Hepatic stellate cell (primary cell): ENCODE measurements around the gene ZNF521.

Source experiments
- DNase-seq: peaks from one replicate; pipeline ENCODE4 v3.0.0; 2011; ENCODE audit warnings: low spot score

The ZNF521 gene

GRCh38 chr18:25351777-25352628 is at the start of gene ZNF521:
ZNF521 (minus strand) TSS chr18:25352166; CDS start chr18:25350946, 1,220 bp downstream.
- peak; percentile 75 for DNase-seq

GRCh38 chr18:25399554-25399953 is 47.6 kb upstream of the ZNF521 start:
- no peak for DNase-seq

GRCh38 chr18:25392192-25392591 is 40.2 kb upstream of the ZNF521 start:
- DNase-seq: no peak

- DNase-seq: no peak
Measured at GRCh38 chr18:25373432-25374179, 21.6 kb upstream of the ZNF521 start.

- no peak for DNase-seq
Measured at GRCh38 chr18:25370391-25370790, 18.4 kb upstream of the ZNF521 start.

GRCh38 chr18:25365242-25365641 is 13.3 kb upstream of the ZNF521 start:
- DNase-seq: no peak

GRCh38 chr18:25364732-25365131 is 12.8 kb upstream of the ZNF521 start:
- no peak for DNase-seq

GRCh38 chr18:25360301-25360899 is 8.4 kb upstream of the ZNF521 start:
- DNase-seq: no peak

- no peak for DNase-seq
Measured at GRCh38 chr18:25353080-25353479, 1.1 kb upstream of the ZNF521 start.

GRCh38 chr18:25352629-25353005 is 651 bp upstream of the ZNF521 start:
- no peak for DNase-seq

DNA sequence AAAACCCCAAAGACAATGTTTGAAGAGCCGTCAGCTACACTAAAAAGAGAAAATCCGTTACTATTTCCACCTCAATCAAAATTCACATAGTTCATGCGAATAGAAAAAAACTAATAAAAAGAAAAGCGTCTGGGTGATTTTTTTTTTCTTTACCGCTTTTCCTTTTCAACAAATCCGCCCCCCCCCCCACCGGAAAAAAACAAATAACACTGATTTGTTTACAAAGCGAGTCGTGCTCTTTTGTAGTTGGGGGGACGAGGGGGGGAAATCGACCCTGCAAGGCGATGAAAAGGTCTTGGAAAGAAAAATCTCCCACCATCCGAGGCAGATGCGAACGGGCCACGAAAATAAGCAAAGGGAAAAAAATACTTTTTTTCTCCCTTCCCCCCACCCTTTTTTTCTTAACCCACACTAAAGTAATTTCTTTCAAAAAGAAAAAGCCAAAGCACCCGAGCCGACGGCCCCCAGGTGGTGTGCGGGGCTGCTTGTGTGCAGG is 638 bp downstream of the ZNF521 start:
- no peak for DNase-seq

DNA sequence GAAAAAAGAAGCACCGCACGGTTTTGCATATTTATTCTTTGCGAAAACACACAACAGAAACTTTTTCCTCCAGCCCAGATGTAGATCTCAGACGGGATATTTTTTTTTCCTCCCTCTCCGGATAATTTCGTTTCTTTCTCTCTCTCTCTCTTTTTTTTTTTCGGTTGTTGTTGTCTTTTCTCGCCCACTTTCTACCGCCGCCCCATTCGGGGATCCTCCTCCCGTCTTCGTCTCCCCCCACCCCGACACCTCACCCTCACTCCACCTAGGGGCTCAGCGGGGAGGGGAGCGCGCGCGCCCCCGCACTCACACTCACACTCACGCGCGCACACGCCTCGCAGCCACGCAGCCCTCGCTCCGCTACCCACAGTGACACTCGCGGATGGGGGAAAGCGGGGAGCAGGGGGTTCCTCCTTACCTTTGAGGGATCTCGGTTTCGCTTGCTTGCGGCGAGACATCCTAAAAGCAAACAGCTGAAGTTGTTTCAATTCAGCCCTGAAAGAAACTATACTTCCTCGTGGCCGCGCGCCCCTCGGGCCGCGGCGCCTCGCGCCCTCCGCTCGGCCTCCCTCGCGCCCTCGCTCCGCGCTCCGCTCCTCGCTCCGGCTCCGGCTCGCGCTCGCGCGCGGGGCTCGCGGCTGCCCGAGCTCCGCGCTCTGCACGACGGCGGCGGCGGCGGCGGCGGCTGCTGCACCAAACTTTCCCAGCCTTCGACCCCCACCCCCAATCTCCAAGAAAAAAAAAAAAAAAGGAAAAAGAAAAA is 1.3 kb downstream of the ZNF521 start:
- peak; percentile 54 for DNase-seq

- peak; percentile 22 for DNase-seq
Measured at GRCh38 chr18:25349926-25350487, 2.0 kb downstream of the ZNF521 start.

DNA sequence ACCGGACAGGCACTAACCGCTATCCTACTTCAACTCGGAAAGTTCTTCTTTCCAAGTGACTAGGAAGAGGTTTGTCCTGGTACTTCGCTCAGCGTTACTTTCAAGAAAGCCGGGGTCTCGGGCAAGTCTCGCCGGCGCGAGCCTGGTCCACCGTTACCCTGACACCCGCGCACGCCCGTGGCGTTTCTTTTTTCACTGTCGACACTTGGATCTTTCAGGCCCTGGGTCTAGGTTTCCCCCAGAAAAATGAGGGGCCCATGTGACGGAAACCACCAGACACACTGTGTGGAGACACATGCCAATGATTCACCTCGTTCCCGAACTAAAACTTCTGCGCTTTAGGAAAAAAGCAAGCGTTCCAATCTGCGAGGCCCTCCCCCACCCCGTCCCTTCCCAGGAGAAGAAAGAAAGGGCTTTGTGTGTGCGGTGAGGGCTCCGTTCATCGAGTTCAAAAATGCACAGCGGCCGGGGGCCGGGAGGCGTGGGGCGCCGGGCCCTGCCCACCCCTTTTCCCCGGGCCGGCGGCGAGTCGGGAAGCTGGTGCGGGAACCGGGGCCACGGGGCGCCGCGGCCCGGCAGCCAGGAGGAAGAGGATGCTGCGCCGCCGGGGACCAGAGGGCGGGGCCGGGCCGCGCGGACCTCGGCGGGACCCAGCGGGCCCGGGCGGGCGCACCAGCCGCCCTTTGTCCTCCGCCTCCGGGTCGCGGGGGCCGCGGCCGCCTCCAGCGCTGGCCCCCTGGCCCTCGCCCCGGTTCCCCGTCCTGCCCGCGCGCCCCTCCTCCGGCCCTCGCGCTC is 2.6 kb downstream of the ZNF521 start:
- peak; percentile 50 for DNase-seq

- no peak for DNase-seq
Measured at GRCh38 chr18:25348386-25349130, 3.4 kb downstream of the ZNF521 start.

- no peak for DNase-seq
Measured at GRCh38 chr18:25346561-25346960, 5.4 kb downstream of the ZNF521 start.

DNA sequence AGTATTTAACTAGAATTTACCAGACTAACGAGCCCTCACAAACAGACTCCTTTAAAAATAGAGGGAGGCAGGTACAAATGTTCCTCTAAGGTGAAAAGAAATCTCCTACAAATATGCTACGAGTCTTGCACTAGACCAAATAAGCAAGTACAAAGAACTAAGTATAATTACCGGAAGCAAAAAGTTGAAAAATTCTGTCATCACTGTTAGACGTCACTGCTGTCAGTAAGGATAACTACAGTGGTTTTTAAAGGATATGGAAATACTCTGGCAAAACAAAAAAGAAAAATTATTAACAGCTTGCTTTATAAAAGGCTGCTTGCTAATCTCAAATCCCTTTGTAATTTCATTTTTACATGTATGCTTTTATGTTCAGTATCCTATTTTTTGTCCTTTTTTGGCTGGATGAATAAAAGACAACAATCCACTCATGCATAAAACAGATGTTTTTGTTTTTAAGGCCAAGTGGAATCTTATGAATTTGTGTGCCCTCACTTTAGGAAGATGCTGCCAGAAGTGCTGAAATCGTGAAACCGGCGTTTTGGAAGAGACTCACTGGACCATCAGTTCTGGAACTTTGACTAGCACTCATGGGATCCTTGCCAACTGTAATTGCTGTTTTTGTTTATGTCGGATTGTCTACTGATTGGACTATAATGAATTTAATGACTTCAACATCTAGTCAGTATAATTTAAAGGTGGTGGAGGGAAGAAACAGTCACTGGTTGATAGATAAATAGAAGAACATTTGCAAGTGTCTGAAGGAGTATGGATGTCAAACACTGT is 6.7 kb downstream of the ZNF521 start:
- no peak for DNase-seq

DNA sequence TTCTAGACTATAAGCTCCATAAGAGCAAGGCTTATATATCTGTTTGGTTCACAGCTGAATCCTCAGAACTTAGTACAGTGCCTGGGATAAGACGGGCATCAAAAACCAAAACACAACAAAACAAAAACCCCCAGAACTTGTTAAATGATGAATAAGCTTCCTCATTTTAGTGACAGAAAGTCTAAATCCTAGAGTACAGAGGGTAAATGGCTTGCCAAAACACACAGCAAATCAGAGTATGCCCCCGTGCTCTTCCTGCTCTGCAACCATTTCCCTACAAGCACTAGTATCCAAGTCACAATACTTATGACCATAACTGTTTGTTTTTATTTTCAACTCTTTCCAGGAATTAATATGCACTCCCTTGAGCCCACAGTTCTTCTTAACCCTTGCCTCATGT is 10.1 kb downstream of the ZNF521 start:
- DNase-seq: no peak

DNA sequence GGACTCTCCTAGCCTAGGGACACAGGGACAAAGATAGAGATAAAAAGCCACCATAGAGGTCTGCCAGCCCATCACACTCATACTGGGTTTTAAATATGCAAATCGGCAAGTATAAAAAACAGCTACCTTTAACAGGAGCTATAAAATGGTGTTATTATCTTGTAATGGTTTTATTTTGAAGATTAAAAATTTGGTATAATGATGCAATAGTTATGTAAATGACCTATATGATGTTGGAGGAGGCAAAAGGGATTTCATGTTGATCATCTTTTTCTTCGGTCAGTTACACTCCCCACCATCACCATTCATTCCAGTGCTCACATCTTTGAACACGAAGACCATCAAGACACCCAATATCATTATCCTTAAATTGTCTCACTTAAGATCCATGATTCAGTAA is 11.2 kb downstream of the ZNF521 start:
- DNase-seq: no peak
